Pancreas (tissue), 10 donors: Measurements from ENCODE around the gene GRM4. TPM values are rescaled to one million over a fixed set of nuclear protein-coding genes. Genes with fewer than 3 reads are reported as not detected.
"Not testable (repeated sequence)": the region's sequence is repeated elsewhere in the genome, so short reads cannot be mapped to it uniquely, and the experiment has no call there.

Source experiments
- ATAC-seq, 4 donors: fragments of 200-7000 bp; cut with Tn5 transposase; one replicate each; pipeline versions ENCODE4 v1.8.0 to v1.9.1; 2020; ENCODE audit warnings: mild to moderate bottlenecking in 4 of 4, moderate library complexity in 4 of 4
- DNase-seq, 6 donors: peaks; one replicate each; pipeline ENCODE4 v3.0.0-alpha.2; 2020
- FAIRE-seq: peaks from 2 replicates; lab custom pipeline; 2012; peaks lifted over from hg19 to GRCh38; lab: Jason Lieb, UNC
- H3K27ac ChIP-seq, 4 donors: fragments of 200-600 bp; sonication (generic); 1 replicate in 3 of 4; 2 replicates in 1 of 4; pipeline versions ENCODE4 v1.5.0 to v1.8.0; 2020
- H3K27me3 ChIP-seq, 4 donors: fragments of 200-600 bp; one replicate each; pipeline ENCODE4 v1.8.0; 2021
- H3K36me3 ChIP-seq, 3 donors: fragments of 200-600 bp; sonication (generic) in 1 of 3; one replicate each; pipeline versions ENCODE4 v1.5.0 to v1.8.0; 2020 to 2021
- H3K4me1 ChIP-seq, 3 donors: fragments of 200-600 bp; one replicate each; pipeline ENCODE4 v1.8.0; 2021
- H3K4me3 ChIP-seq, 4 donors: fragments of 200-600 bp; sonication (generic) in 2 of 4; one replicate each; pipeline versions ENCODE4 v1.5.0 to v1.8.0; 2020 to 2021
- H3K9me3 ChIP-seq, 4 donors: fragments of 200-600 bp; one replicate each; pipeline ENCODE4 v1.8.0; 2021
- WGBS, 2 donors: extraction: QIAGEN DNeasy Blood & Tissue Kit; methylation state at CpG; one replicate each; pipeline ENCODE4 v1.1.7; 2013; 5-methylcytosine and 5-hydroxymethylcytosine counted together
- intact Hi-C, 3 donors: fragments of 100-400 bp; cut with DNase I; formaldehyde crosslinking; loops; one replicate each; pipeline versions ENCODE4 v1.11.1 to v1.14.2; 2022
- polyA plus RNA-seq, 2 donors: library from polyadenylated mRNA; stranded (reverse); fragments of 200-250 nt; gene quantifications; one replicate each; pipeline ENCODE4 v1.2.3, GENCODE V29; 2013
- total RNA-seq, 6 donors: library from RNA; stranded (reverse); fragmentation: NEBNext Ultra II Directional in 4 of 6; extraction: Animal tissue kit (Norgen Biotek cat#: 25700) in 4 of 6; gene quantifications; one replicate each; pipeline versions ENCODE4 v1.2.1 to v1.2.4, GENCODE V29; 2021 to 2023
- TF ChIP-seq, protein P1 (sequence below), 4 donors: fragments of 200-600 bp; sonication (generic) in 3 of 4; IDR thresholded peaks; one replicate each; pipeline versions ENCODE4 v1.5.0 to v1.8.0; 2021; ENCODE audit warnings: antibody characterized with exemption in 4 of 4
- donor health status: healthy with polysubstance abuse.
- donor health status: DM: no; HTN: no; CAD: no; lungs with moderate emphysema.
- donor health status: DM: no; HTN: no; CAD: no.
- donor health status: control.
- donor health status: control.
- donor health status: Bipolar disorder and iron deficiency.
- donor health status: DM: yes; HTN: yes; CAD: no.
- donor health status: DM: no; HTN: no; CAD: no.
- donor health status: DM: no; HTN: no; CAD: no.
- donor health status: DM: yes; HTN: yes; CAD: no.

GRM4 gene
- total RNA-seq (1 to 10 TPM in 3 of 6 donors, under 1 TPM in 3; 0.23 to 1.9 (median 1.1) TPM), polyA plus RNA-seq (1 to 10 TPM; 2.2 to 6.8 TPM)

DNA sequence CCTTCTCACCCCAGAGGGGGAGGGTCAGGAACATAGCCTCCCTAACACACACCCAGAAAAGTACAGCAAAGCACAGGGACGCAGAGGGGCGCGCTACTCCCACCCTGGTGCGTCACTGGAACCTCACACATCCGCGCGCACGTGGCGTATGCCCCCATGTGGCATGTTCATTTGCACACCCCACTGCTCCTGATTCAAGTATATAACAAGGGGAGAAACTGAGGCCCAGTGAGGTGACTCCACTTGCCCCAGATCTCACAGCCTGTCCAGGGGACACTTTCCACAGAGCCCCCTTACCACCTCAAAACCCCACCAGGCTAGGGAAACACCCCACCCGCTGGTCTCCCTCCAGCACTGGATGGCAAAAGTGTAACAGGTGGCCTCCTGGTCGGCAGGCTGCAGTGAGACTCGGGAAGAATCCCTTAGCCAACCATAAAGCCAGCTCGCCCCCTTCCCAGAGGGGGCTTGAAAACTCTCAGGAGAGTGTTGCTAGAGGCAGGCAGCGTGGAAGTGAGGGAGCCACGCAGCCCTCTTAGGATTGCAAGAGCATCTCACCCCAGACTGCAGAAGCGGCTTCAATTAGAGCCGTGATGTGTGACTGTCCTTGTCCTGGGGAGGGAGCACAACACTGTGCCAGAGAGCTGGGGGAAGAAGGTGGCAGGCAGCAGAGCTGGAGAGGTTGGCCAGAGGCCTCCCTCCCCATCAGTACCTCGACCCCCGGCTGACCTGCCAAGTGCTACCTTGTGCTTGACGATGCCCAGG lies at the start of gene GRM4:
GRM4 (minus strand) TSS at position 67 of the 762 bp plus-strand sequence. CDS start 12,591 bp downstream, outside the sequence.
- peak in 2 of 6 donors; percentile 39 to 52 for DNase-seq
- ATAC-seq = no peak
- FAIRE-seq = no peak
- H3K27me3 ChIP-seq = peaks cover 0 to 36% (median 5%) of the 10 kb centered on the region in 4 donors
- H3K4me1 ChIP-seq = peaks cover 10 to 16% (median 15%) of the 10 kb centered on the region in 3 donors
- 44 to 45% methylated on average over 20 of the region's 20 CpGs for WGBS, 2 donors
- H3K4me3 ChIP-seq = peak within 1 kb of the TSS; percentile 10 to 46 (median 22)
- intact Hi-C loops = loop anchor here in 1 of 3 donors (5.0 kb wide), 1 partner anchor 84 kb away; no protein-coding TSS in a partner anchor
- no peaks in the 10 kb centered on the region for H3K36me3 ChIP-seq
- no peaks in the 10 kb centered on the region for H3K9me3 ChIP-seq
- H3K27ac ChIP-seq = no peak within 1 kb of the TSS
- TF ChIP-seq, protein P1, sequence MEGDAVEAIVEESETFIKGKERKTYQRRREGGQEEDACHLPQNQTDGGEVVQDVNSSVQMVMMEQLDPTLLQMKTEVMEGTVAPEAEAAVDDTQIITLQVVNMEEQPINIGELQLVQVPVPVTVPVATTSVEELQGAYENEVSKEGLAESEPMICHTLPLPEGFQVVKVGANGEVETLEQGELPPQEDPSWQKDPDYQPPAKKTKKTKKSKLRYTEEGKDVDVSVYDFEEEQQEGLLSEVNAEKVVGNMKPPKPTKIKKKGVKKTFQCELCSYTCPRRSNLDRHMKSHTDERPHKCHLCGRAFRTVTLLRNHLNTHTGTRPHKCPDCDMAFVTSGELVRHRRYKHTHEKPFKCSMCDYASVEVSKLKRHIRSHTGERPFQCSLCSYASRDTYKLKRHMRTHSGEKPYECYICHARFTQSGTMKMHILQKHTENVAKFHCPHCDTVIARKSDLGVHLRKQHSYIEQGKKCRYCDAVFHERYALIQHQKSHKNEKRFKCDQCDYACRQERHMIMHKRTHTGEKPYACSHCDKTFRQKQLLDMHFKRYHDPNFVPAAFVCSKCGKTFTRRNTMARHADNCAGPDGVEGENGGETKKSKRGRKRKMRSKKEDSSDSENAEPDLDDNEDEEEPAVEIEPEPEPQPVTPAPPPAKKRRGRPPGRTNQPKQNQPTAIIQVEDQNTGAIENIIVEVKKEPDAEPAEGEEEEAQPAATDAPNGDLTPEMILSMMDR (IDR thresholded peaks at IDR 0.05) = no peak

DNA sequence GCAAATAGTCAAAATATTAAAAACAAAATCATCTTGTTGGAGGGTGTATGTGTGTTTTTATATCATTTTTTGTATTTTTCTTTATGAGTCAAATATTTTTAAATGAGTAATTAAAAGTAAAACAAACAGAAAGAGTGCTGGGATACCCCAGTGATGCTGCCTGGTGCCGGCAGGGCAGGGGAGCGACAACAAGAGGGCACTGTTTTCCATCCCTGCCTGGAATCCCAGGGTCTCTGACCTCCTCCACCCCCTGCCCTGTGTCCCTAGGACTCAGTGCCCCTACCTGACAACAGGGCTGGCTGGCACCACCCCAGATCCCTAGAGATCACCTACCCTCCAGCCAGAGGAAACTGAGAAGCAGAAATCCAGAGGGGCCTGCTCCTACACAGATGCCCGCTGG lies 48.9 kb upstream of the GRM4 start:
- Histone ChIP-seq H3K9me3 (no peaks in the 10 kb centered on the region), H3K4me1 (no peaks in the 10 kb centered on the region), H3K4me3 (no peak overlapping the region), H3K27me3 (no peaks in the 10 kb centered on the region), H3K27ac (no peak overlapping the region), H3K36me3 (no peaks in the 10 kb centered on the region)
- no peak for DNase-seq
- TF ChIP-seq, protein P1 (IDR thresholded peaks at IDR 0.05) = no peak
- ATAC-seq = no peak
- no peak for FAIRE-seq
- 84 to 90% methylated on average over 3 of the region's 3 CpGs for WGBS, 2 donors
- intact Hi-C loops = no loop called here

DNA sequence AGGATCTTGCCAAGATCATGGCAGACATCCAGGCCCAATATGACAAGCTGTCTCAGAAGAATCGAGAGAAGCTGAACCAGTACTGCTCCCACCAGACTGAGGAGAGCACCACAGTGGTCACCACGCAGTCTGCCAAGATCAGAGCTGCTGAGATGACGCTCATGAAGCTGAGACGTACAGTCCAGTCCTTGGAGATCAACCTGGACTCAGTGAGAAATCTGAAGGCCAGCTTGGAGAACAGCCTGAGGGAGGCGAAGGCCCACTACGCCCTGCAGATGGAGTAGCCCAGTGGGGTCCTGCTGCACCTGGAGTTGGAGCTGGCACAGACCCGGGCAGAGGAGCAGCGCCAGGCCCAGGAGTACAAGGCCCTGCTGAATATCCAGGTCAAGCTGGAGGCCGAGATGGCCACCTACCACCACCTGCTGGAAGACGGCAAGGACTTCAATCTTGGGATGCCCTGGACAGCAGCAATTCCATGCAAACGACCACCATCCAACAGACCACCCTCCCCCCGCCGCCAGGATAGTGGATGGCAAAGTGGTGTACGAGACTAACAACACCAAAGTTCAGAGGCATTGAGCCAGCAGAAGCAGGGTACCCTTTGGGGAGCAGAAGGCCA lies 44.7 kb upstream of the GRM4 start:
- FAIRE-seq (no peak), ATAC-seq (no peak), DNase-seq (no peak)
- intact Hi-C loops = no loop called here
- H3K27ac ChIP-seq = no peak overlapping the region
- H3K4me1 ChIP-seq = no peaks in the 10 kb centered on the region
- TF ChIP-seq, protein P1 (IDR thresholded peaks at IDR 0.05) = no peak
- no peaks in the 10 kb centered on the region for H3K9me3 ChIP-seq
- WGBS, 2 donors = 80 to 82% methylated on average over 14 of the region's 14 CpGs
- H3K4me3 ChIP-seq = no peak overlapping the region
- H3K27me3 ChIP-seq = no peaks in the 10 kb centered on the region
- no peaks in the 10 kb centered on the region for H3K36me3 ChIP-seq

DNA sequence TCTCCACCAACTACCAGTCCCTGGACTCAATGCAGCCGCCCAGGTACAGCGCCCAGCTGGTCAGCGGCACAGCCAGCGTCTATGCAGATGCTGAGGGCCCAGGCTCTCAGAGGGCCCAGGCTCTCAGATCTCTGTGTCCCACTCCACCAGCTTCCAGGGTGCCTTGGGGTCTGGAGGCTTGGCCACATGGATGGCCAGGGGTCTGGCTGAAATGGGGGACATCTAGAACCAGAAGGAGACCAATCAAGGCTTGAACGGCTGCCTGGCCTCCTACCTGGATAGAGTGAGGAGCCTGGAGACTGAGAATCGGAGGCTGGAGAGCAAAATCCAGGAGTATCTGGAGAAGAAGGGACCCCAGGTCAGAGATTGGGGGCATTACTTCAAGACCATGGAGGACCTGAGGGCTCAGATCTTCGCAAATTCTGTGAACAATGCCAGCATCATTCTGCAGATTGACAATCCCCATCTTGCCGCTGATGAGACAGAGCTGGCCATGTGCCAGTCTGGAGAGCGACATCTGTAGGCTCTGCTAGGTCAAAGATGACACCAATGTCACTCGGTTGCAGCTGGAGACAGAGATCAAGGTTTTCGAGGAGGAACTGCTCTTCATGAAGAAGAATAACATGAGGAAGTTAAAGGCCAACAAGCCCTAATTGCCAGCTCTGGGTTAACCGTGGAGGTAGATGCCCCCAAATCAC lies 44.1 kb upstream of the GRM4 start:
- no peaks in the 10 kb centered on the region for H3K4me1 ChIP-seq
- no peak overlapping the region for H3K27ac ChIP-seq
- intact Hi-C loops = no loop called here
- TF ChIP-seq, protein P1 (IDR thresholded peaks at IDR 0.05) = no peak
- no peaks in the 10 kb centered on the region for H3K36me3 ChIP-seq
- WGBS, 2 donors = 82 to 83% methylated on average over 12 of the region's 12 CpGs
- no peak overlapping the region for H3K4me3 ChIP-seq
- ATAC-seq (no peak), FAIRE-seq (no peak), DNase-seq (no peak)
- no peaks in the 10 kb centered on the region for H3K9me3 ChIP-seq
- H3K27me3 ChIP-seq = no peaks in the 10 kb centered on the region

DNA sequence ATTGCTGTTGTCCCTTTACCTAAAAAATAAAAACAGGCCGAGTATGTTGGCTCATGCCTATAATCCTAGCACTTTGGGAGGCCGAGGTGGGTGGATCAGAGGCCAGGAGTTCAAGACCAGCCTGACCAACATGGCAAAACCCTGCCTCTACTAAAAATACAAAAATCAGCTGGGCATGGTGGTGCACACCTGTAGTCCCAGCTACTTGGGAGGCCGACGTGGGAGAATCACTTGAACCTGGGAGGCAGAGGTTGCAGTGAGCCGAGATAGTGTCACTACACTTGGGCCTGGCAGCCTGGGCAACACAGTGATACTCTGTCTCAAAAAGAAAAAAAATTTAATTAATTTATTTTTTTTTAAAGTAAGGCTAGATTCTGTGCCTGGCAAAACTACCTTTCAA lies 38.8 kb upstream of the GRM4 start:
- H3K27ac ChIP-seq, H3K4me1 ChIP-seq, H3K4me3 ChIP-seq, H3K9me3 ChIP-seq, DNase-seq, intact Hi-C loops, FAIRE-seq, H3K36me3 ChIP-seq, H3K27me3 ChIP-seq, ATAC-seq: not testable (repeated sequence)
- WGBS, 2 donors = 82 to 85% methylated on average over 5 of the region's 5 CpGs
